DND-41 (cell line): ENCODE results near the gene ABAT.

Experiments
- ATAC-seq: fragments of 200-7000 bp; cut with Tn5 transposase; 3 replicates; pipeline ENCODE4 v1.9.1; 2021; ENCODE audit warnings: low read depth; ENCODE audit not compliant: insufficient read depth
- DNase-seq: peaks from one replicate; pipeline ENCODE4 v3.0.0-alpha.2; 2020
- H2AFZ ChIP-seq: 2 replicates; pipeline ENCODE4 v1.6.0; 2012; ENCODE audit warnings: low read depth, low read length
- H3K27ac ChIP-seq: 2 replicates; pipeline ENCODE4 v1.5.1; 2012; ENCODE audit warnings: low read length, inconsistent platforms
- H3K27me3 ChIP-seq: fragments of 200-600 bp; sonication (generic); 2 replicates; pipeline ENCODE4 v1.6.0; 2012; ENCODE audit warnings: low read length, mild to moderate bottlenecking, inconsistent platforms; ENCODE audit not compliant: insufficient read depth, poor library complexity
- H3K36me3 ChIP-seq: 2 replicates; pipeline ENCODE4 v1.5.1; 2012; ENCODE audit warnings: low read length, inconsistent platforms; ENCODE audit not compliant: insufficient read depth
- H3K4me1 ChIP-seq: 2 replicates; pipeline ENCODE4 v1.5.1; 2012; ENCODE audit warnings: mild to moderate bottlenecking, low read length; ENCODE audit not compliant: insufficient read depth
- H3K4me2 ChIP-seq: 2 replicates; pipeline ENCODE4 v1.6.0; 2012; ENCODE audit warnings: mild to moderate bottlenecking, moderate library complexity, low read length, inconsistent platforms; ENCODE audit not compliant: insufficient read depth
- H3K4me3 ChIP-seq, 2 experiments: fragments of 200-600 bp in 1 of 2; shearing (Covaris generic) in 1 of 2; 2 replicates each; pipeline ENCODE4 v1.5.1; 2012 to 2016; ENCODE audit warnings: inconsistent platforms in 2 of 2, low read length in 2 of 2, mild to moderate bottlenecking in 2 of 2, low read depth in 1 of 2, moderate library complexity in 1 of 2
- H3K79me2 ChIP-seq: 2 replicates; pipeline ENCODE4 v1.6.0; 2012; ENCODE audit warnings: low read length, inconsistent platforms; ENCODE audit not compliant: insufficient read depth
- H3K9ac ChIP-seq: 2 replicates; pipeline ENCODE4 v1.6.0; 2012; ENCODE audit warnings: low read depth, mild to moderate bottlenecking, inconsistent platforms, low read length, moderate library complexity
- H3K9me3 ChIP-seq: 2 replicates; pipeline ENCODE4 v1.5.1; 2012; ENCODE audit warnings: low read length, moderate library complexity, mild to moderate bottlenecking, inconsistent platforms; ENCODE audit not compliant: insufficient read depth, severe bottlenecking
- H4K20me1 ChIP-seq: 2 replicates; pipeline ENCODE4 v1.6.0; 2012; ENCODE audit warnings: low read length; ENCODE audit not compliant: insufficient read depth
- EZH2 ChIP-seq: IDR thresholded peaks from 3 replicates; pipeline ENCODE4 v1.6.1; 2012; ENCODE audit warnings: borderline replicate concordance, low read depth, mild to moderate bottlenecking, moderate library complexity, low read length, inconsistent platforms; ENCODE audit not compliant: severe bottlenecking
- TF ChIP-seq, protein P1 (sequence below): IDR thresholded peaks from 2 replicates; pipeline ENCODE4 v1.5.1; 2012; ENCODE audit warnings: borderline replicate concordance, low read length, moderate library complexity, mild to moderate bottlenecking; ENCODE audit not compliant: poor library complexity, severe bottlenecking; ENCODE audit errors: extremely low read depth

Gene ABAT

DNA sequence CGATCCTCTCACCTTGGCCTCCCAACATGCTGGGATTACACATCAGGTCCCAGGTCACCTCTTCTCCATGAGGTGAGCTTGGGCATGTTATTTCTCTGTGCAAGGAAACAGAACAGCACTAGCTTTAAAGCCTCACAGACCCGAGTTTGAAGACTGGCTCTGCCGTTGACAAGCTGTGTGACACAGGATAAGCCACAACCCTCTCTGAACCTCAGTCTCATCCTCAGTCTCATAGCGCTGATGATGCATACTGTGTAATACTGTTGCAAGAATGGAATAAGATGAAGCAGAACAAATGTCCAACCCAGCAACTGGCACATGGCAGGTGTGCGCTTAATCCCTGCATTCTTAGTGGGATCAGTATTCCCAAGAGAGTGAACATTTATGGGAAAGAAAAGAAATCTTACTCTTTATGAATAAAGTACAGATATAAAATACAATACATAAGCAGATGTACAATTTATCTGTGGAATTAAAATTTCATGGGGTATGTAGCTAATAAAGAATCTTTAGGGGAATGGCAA is 43.5 kb downstream of the ABAT start:
- Histone ChIP-seq H3K4me3 (no peak overlapping the region), H3K4me1 (no peaks in the 10 kb centered on the region), H3K9ac (no peak overlapping the region), H3K27ac (no peak overlapping the region), H3K36me3 (peaks cover 4% of the 10 kb centered on the region; the same call in 1 of the 2 replicates), H3K9me3 (peaks cover 8% of the 10 kb centered on the region), H3K4me2 (no peak overlapping the region), H3K79me2 (no peaks in the 10 kb centered on the region), H2AFZ (no peak overlapping the region), H3K27me3 (no peaks in the 10 kb centered on the region), H4K20me1 (no peaks in the 10 kb centered on the region)
- TF ChIP-seq EZH2, result no peak
- TF ChIP-seq, protein P1, sequence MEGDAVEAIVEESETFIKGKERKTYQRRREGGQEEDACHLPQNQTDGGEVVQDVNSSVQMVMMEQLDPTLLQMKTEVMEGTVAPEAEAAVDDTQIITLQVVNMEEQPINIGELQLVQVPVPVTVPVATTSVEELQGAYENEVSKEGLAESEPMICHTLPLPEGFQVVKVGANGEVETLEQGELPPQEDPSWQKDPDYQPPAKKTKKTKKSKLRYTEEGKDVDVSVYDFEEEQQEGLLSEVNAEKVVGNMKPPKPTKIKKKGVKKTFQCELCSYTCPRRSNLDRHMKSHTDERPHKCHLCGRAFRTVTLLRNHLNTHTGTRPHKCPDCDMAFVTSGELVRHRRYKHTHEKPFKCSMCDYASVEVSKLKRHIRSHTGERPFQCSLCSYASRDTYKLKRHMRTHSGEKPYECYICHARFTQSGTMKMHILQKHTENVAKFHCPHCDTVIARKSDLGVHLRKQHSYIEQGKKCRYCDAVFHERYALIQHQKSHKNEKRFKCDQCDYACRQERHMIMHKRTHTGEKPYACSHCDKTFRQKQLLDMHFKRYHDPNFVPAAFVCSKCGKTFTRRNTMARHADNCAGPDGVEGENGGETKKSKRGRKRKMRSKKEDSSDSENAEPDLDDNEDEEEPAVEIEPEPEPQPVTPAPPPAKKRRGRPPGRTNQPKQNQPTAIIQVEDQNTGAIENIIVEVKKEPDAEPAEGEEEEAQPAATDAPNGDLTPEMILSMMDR, result no peak
- ATAC-seq, result no peak
- DNase-seq, result no peak

DNA sequence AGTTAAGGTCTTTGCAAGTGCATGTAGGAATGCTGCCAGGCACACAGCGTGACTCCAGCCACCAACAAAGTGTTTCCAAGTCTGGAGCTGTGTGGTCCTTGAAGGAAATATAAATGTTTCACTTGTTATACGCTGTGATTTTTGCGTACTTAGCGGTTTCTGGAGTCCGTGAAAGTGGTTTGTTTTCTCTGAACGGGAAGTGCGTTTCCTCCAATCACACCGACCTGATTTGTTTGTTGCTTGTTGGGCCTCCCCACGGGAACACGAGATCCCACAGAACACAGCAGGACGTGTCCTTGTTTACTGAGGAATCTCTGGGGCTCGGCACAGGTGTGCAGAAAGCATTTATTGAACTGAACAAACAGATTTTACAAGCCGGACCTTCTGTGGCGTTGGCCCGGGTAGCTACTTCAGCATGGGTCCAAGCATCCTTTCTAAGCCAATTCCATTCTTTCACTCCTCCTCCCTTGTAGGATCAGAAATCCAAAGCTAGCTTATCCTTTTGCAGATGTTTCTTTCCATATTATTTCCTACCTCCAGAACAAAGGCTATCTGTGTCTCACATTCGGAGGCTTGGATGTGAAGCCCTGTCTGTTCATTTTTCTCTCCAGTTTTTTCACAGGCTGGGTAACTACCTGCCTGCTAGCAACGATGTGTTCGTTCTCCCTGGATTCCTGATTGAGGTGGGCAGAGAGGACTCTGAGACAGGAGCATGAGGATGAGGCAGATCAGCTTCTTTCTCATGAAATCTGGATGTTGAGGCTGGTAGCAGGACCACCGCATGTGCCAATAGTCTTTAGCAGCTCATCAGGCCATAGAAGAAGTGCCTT is 44.6 kb downstream of the ABAT start:
- peaks cover 8% of the 10 kb centered on the region for H3K9me3 ChIP-seq
- H3K36me3 ChIP-seq, result peaks cover 4% of the 10 kb centered on the region; the same call in 1 of the 2 replicates
- TF ChIP-seq, protein P1, result no peak
- no peak for TF ChIP-seq EZH2
- no peaks in the 10 kb centered on the region for H3K27me3 ChIP-seq
- no peak overlapping the region for H2AFZ ChIP-seq
- no peaks in the 10 kb centered on the region for H3K4me1 ChIP-seq
- H3K4me2 ChIP-seq, result no peak overlapping the region
- DNase-seq (no peak), ATAC-seq (no peak)
- no peak overlapping the region for H3K4me3 ChIP-seq
- H3K79me2 ChIP-seq, result no peaks in the 10 kb centered on the region
- no peak overlapping the region for H3K9ac ChIP-seq
- H3K27ac ChIP-seq, result no peak overlapping the region
- no peaks in the 10 kb centered on the region for H4K20me1 ChIP-seq

DNA sequence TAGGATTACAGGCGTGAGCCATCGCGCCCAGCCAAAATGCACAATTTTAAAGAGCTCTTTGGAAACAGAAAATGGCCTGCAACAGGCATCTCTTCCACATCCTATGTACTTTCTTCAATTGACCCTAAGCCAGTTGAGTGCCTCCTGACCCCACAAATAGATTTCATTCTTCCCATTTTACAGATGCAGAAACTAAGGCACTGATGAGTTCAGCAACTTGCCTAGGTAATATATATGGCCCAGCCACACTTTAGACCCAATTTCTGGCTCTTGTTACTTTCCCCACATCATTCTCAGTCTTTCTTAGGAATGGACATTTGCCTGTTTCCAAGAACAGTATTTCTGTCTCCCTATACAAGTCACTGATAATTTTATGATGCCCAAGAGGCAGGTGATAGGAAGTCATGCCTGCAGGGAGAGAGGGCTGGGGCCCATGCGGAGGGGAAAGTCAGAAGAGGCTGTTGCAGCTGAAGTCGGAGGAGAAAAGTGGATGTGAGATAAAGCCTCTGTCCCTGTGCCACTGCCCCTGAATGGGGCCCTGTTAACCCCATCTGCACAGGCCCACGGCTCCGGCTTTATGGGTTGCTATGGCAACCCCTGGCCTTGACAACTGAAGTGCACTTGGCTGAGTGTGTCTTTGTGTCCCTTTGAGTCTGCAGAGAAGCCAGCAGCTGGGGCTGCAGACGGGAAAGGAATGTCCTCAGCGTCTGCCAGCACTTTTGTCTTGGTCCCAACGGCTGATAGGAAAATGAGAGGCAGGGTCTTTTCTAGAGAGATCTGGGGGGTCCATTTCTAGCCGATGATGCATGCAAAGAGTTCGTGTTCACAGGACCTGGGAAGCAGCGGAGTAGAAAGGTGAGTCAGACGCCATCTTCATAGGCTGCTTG is 45.9 kb downstream of the ABAT start:
- Histone ChIP-seq H3K4me3 (no peak overlapping the region), H3K9me3 (peaks cover 8% of the 10 kb centered on the region), H3K79me2 (no peaks in the 10 kb centered on the region), H3K4me1 (no peaks in the 10 kb centered on the region), H3K36me3 (peaks cover 4% of the 10 kb centered on the region; the same call in 1 of the 2 replicates), H4K20me1 (no peaks in the 10 kb centered on the region), H3K27me3 (no peaks in the 10 kb centered on the region), H2AFZ (no peak overlapping the region), H3K4me2 (no peak overlapping the region), H3K9ac (no peak overlapping the region), H3K27ac (no peak overlapping the region)
- no peak for ATAC-seq
- DNase-seq, result no peak
- no peak for TF ChIP-seq EZH2
- TF ChIP-seq, protein P1, result no peak
